Fibroblast of lung (primary cell): ENCODE measurements around the gene ITGAE.

ENCODE experiments used
- EZH2 ChIP-seq: IDR thresholded peaks from 2 replicates; pipeline ENCODE4 v1.5.1; 2012; ENCODE audit warnings: low read length, control low read depth, mild to moderate bottlenecking; ENCODE audit errors: missing control alignments
- TF ChIP-seq, protein P1 (sequence below), 2 donors: IDR thresholded peaks in 1 of 2; conservative IDR thresholded peaks in 1 of 2; 1 replicate in 1 of 2; 2 replicates in 1 of 2; pipeline ENCODE4 v1.5.1; 2011 to 2012; ENCODE audit warnings: low read length in 2 of 2, control low read depth in 1 of 2, inconsistent platforms in 1 of 2, low read depth in 1 of 2, mild to moderate bottlenecking in 1 of 2

DNA sequence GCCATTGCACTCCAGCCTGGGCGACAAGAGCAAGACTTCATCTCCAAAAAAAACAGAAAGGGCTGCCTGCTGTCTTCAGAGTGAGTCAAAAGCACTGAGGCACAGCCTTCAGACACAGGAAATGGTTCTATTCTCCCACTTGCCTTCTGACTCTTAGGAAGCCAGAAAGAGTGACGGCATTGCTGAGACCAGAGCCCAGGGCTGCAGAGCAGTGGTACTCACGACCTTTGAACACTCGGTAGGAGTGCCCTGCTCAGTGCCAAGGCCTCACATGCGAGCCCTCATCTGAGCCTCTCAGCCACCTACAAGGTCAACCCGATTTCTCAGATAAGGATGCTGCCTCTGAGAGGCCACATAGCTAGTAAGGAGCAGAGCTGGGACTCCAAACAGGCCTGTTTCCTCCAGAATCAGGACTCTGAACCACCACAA, 3.5 kb upstream of the ITGAE start:
- TF ChIP-seq, protein P1, sequence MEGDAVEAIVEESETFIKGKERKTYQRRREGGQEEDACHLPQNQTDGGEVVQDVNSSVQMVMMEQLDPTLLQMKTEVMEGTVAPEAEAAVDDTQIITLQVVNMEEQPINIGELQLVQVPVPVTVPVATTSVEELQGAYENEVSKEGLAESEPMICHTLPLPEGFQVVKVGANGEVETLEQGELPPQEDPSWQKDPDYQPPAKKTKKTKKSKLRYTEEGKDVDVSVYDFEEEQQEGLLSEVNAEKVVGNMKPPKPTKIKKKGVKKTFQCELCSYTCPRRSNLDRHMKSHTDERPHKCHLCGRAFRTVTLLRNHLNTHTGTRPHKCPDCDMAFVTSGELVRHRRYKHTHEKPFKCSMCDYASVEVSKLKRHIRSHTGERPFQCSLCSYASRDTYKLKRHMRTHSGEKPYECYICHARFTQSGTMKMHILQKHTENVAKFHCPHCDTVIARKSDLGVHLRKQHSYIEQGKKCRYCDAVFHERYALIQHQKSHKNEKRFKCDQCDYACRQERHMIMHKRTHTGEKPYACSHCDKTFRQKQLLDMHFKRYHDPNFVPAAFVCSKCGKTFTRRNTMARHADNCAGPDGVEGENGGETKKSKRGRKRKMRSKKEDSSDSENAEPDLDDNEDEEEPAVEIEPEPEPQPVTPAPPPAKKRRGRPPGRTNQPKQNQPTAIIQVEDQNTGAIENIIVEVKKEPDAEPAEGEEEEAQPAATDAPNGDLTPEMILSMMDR (conservative IDR thresholded peaks at IDR 0.05 in 1 of 2, IDR thresholded peaks at IDR 0.05 in 1 of 2; ENCODE audit: low read depth in 1 of 2, low read length in 2 of 2) = no peak
- no peak for TF ChIP-seq EZH2
